Measurements from ENCODE around the gene ZNF180.
"Not testable (repeated sequence)": the region's sequence is repeated elsewhere in the genome, so short reads cannot be mapped to it uniquely, and the experiment has no call there.

ZNF180 gene

DNA sequence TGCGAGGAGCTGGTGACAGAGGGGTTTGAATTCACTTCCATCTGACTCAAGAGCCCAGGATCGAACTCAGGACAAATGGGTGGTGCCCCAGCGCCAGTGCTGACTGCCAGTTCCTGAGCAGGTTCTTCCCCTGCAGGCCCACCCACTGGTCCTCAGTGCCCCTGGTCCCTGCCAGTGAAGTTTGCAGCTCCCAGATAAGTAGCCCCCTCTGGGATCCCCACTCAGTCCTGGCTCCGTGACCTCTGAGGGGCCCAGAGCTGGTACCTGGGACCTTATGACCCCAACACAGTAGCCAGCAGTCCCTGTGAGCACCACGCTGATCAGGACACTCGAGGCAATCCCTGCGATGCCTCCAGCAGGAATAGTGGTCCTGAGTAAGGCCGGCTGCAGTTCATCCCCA, 40.4 kb upstream of the ZNF180 start:
- DNase-seq (ENCODE audit: low spot score), result no peak
- Histone ChIP-seq H3K4me1 (ENCODE audit: insufficient read depth, poor library complexity, severe bottlenecking) (no peaks in the 10 kb centered on the region), H3K36me3 (ENCODE audit: low read depth) (no peaks in the 10 kb centered on the region), H3K9me3 (ENCODE audit: severe bottlenecking) (no peaks in the 10 kb centered on the region), H3K27me3 (ENCODE audit: insufficient read depth, poor library complexity, severe bottlenecking) (no peaks in the 10 kb centered on the region), H3K27ac (ENCODE audit: poor library complexity, severe bottlenecking) (no peak overlapping the region), H3K4me3 (ENCODE audit: severe bottlenecking) (no peak overlapping the region)
- TF ChIP-seq, protein P1, sequence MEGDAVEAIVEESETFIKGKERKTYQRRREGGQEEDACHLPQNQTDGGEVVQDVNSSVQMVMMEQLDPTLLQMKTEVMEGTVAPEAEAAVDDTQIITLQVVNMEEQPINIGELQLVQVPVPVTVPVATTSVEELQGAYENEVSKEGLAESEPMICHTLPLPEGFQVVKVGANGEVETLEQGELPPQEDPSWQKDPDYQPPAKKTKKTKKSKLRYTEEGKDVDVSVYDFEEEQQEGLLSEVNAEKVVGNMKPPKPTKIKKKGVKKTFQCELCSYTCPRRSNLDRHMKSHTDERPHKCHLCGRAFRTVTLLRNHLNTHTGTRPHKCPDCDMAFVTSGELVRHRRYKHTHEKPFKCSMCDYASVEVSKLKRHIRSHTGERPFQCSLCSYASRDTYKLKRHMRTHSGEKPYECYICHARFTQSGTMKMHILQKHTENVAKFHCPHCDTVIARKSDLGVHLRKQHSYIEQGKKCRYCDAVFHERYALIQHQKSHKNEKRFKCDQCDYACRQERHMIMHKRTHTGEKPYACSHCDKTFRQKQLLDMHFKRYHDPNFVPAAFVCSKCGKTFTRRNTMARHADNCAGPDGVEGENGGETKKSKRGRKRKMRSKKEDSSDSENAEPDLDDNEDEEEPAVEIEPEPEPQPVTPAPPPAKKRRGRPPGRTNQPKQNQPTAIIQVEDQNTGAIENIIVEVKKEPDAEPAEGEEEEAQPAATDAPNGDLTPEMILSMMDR (IDR thresholded peaks at IDR 0.05; ENCODE audit: poor library complexity, severe bottlenecking), result no peak
- ATAC-seq (ENCODE audit: low read depth), result no peak

DNA sequence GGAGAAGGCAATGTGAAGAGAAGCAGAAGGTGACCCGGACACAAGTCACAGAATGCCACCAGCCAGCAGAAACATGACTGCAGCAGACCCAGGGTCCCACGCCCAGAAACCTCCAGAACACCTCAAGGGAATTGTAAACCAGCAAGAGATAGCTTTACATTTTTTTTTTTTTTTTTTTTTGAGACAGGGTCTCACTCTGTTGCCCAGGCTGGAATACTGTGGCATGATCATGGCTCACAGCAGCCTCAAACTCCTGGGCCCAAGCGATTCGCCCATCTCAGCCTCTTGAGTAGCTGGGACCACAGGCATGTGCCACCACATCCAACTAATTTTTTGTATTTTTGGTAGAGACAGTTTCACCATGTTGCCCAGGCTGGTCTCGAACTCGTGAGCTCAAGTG, 39.7 kb upstream of the ZNF180 start:
- DNase-seq (ENCODE audit: low spot score), result no peak
- Histone ChIP-seq H3K4me3 (ENCODE audit: severe bottlenecking) (no peak overlapping the region), H3K36me3 (ENCODE audit: low read depth) (no peaks in the 10 kb centered on the region), H3K9me3 (ENCODE audit: severe bottlenecking) (no peaks in the 10 kb centered on the region), H3K27me3 (ENCODE audit: insufficient read depth, poor library complexity, severe bottlenecking) (no peaks in the 10 kb centered on the region), H3K27ac (ENCODE audit: poor library complexity, severe bottlenecking) (no peak overlapping the region), H3K4me1 (ENCODE audit: insufficient read depth, poor library complexity, severe bottlenecking) (no peaks in the 10 kb centered on the region)
- TF ChIP-seq, protein P1 (IDR thresholded peaks at IDR 0.05; ENCODE audit: poor library complexity, severe bottlenecking), result no peak
- no peak for ATAC-seq (ENCODE audit: low read depth)

DNA sequence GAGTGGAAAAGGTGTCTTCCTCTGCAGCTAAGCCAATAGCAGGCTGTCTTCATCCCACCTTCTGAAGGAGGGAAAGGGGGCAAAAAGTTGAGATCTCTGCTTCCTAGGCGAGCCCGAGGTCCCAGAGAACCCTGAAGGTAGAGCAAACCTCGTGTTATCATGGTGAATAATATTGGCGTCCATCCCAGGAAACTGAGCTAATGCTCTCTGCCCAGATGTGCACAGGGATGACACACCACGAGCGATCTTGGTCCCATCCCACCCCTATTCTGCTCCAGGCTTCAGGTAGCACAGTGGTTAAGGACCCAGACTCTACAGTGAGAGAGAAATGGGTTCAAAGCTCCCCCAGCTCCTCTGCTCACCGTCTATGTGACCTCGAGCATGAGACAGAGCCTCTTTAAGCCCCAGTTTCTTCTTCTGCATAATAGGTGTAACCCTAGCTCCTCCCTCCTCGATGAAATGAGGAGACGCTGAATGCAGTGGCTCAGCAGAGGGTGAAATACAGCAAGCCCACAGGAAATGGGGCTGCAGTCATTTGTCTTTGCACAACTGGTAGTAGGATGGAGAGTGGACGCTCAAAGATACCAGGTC, 39.0 kb upstream of the ZNF180 start:
- Histone ChIP-seq H3K4me3 (ENCODE audit: severe bottlenecking) (no peak overlapping the region), H3K4me1 (ENCODE audit: insufficient read depth, poor library complexity, severe bottlenecking) (no peaks in the 10 kb centered on the region), H3K27me3 (ENCODE audit: insufficient read depth, poor library complexity, severe bottlenecking) (no peaks in the 10 kb centered on the region), H3K27ac (ENCODE audit: poor library complexity, severe bottlenecking) (no peak overlapping the region), H3K36me3 (ENCODE audit: low read depth) (no peaks in the 10 kb centered on the region), H3K9me3 (ENCODE audit: severe bottlenecking) (no peaks in the 10 kb centered on the region)
- DNase-seq (ENCODE audit: low spot score), result no peak
- TF ChIP-seq, protein P1 (IDR thresholded peaks at IDR 0.05; ENCODE audit: poor library complexity, severe bottlenecking), result no peak
- peak; percentile 71 for ATAC-seq (ENCODE audit: low read depth)

DNA sequence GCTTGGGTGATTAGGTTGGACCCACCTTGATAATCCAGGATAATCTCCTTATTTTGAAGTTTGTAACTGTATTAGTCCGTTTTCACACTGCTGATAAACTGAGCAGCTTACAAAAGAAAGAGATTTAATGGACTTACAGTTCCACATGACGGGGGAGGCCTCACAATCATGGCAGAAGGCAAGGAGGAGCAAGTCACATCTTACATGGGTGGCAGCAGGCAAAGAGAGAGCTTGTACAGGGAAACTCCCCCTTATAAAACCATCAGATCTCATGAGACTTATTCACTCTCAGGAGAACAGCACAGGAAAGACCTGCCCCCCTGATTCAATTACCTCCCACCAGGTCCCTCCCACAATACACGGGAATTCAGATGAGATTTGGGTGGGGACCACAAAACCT, 35.0 kb upstream of the ZNF180 start:
- H3K9me3 ChIP-seq (ENCODE audit: severe bottlenecking); ATAC-seq (ENCODE audit: low read depth); H3K27me3 ChIP-seq (ENCODE audit: insufficient read depth, poor library complexity, severe bottlenecking): not testable (repeated sequence)

DNA sequence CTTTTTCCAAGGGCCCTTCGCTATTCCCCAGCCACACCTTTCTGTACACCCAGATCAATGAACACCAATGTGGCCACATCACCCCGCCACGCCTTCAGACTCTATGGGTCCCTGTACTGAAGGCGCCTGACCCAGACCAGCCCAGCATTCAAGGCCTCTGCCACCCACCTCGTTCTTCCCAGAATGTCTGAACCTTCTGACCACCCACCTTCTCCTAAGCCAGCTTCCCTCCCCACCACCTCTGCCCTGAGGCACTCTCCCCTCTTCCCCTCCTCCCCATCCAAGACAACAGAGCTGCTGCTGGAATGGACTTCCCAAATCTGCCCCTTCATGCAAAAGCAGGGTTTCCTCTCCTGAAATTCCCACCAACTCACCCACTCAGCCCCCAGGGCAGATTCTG, 32.5 kb upstream of the ZNF180 start:
- no peaks in the 10 kb centered on the region for H3K36me3 ChIP-seq (ENCODE audit: low read depth)
- H3K4me1 ChIP-seq (ENCODE audit: insufficient read depth, poor library complexity, severe bottlenecking), result no peaks in the 10 kb centered on the region
- no peak overlapping the region for H3K27ac ChIP-seq (ENCODE audit: poor library complexity, severe bottlenecking)
- ATAC-seq (ENCODE audit: low read depth) (no peak), DNase-seq (ENCODE audit: low spot score) (no peak)
- no peaks in the 10 kb centered on the region for H3K9me3 ChIP-seq (ENCODE audit: severe bottlenecking)
- TF ChIP-seq, protein P1 (IDR thresholded peaks at IDR 0.05; ENCODE audit: poor library complexity, severe bottlenecking), result no peak
- no peak overlapping the region for H3K4me3 ChIP-seq (ENCODE audit: severe bottlenecking)
- no peaks in the 10 kb centered on the region for H3K27me3 ChIP-seq (ENCODE audit: insufficient read depth, poor library complexity, severe bottlenecking)

More for the DNA sequence above, 35.0 kb upstream of the ZNF180 start:
- H3K4me3 ChIP-seq (ENCODE audit: severe bottlenecking); H3K4me1 ChIP-seq (ENCODE audit: insufficient read depth, poor library complexity, severe bottlenecking); DNase-seq (ENCODE audit: low spot score); H3K36me3 ChIP-seq (ENCODE audit: low read depth); H3K27ac ChIP-seq (ENCODE audit: poor library complexity, severe bottlenecking): not testable (repeated sequence)
